Fibroblast of the conjunctiva (primary cell): ENCODE data around the gene DOP1B.
"Not testable (repeated sequence)": the region's sequence is repeated elsewhere in the genome, so short reads cannot be mapped to it uniquely, and the experiment has no call there.

Experiments
- DNase-seq: peaks from one replicate; pipeline ENCODE4 v3.0.0-alpha.2; 2010; ENCODE audit warnings: low read depth

Gene DOP1B

DNA sequence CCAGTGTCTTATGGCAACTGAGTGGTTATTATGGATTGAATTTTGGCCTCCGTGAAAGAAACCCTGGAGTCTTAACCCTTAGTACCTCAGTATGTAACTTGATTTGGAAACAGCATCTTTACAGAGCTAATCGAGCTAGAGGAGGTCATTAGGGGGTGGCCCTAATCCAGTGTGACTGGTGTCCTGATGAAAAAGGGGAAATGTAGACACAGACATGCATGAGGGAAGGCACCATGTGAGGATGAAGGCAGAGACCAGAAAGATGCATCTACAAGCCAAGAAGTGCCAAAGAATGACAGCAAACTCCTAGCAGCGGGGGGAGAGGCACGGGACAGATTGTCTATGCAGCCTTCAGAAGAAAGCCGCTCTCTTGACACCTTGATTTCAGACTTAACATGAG is 14.7 kb downstream of the DOP1B start:
- no peak for DNase-seq

GRCh38 chr21:36171741-36172331 is 15.2 kb downstream of the DOP1B start:
- no peak for DNase-seq

DNA sequence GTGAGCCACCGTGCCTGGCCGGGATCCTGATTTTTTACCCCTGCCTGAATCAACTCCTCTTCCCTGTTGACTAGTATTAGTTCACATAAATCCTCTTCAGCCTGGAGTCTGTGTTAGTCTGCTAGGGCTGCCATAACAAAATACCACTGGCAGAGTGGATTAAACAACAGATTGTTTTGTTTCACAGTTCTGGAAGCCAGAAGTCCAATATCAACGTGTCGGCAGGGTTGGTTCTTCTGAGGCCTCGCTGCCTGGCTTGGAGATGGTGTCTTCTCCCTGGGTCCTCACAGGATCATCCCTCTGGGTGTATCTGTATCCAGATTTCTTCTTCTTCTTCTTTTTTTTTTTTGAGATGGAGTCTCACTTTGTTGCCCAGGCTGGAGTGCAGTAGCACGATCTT is 18.2 kb downstream of the DOP1B start:
- DNase-seq: no peak

GRCh38 chr21:36175771-36176565 is 19.3 kb downstream of the DOP1B start:
- DNase-seq: no peak

DNA sequence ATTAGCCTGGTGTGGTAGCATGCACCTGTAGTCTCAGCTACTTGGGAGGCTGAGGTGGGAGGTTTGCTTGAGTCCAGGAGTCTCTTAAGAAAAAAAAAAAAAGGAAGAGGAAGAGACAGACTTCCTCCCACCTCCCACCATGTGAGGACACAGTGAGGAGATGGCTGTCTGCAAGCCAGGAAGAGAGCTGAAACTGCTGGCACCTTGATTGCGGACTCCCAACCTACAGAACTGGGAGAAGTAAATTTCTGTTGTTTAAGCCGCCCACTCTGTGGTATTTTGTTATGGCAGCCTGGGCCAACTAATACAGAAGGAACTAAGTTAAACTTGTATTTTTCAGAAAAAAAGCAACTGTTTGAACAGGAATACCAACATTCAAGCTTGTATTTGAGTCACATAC is 21.7 kb downstream of the DOP1B start:
- no peak for DNase-seq

- no peak for DNase-seq
Measured at GRCh38 chr21:36179145-36179544, 22.5 kb downstream of the DOP1B start.

DNA sequence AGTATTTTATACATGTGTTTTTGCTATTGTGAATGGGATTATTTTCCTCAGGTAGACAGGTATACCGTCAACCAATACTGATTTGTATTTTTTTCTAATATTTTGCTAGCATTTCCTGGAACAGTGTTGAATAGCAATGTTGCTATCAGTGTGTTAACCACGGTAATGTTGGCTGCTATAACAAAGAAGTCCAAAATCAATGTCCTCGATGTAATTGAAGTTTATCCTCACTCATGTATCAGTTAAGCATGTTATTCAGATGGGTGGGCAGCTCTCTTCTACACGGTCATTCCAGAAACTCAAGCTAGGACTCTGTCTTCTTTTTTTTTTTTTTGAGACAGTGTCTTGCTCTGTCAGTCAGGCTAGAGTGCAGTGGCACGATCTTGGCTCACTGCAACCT is 24.3 kb downstream of the DOP1B start:
- DNase-seq: no peak

DNA sequence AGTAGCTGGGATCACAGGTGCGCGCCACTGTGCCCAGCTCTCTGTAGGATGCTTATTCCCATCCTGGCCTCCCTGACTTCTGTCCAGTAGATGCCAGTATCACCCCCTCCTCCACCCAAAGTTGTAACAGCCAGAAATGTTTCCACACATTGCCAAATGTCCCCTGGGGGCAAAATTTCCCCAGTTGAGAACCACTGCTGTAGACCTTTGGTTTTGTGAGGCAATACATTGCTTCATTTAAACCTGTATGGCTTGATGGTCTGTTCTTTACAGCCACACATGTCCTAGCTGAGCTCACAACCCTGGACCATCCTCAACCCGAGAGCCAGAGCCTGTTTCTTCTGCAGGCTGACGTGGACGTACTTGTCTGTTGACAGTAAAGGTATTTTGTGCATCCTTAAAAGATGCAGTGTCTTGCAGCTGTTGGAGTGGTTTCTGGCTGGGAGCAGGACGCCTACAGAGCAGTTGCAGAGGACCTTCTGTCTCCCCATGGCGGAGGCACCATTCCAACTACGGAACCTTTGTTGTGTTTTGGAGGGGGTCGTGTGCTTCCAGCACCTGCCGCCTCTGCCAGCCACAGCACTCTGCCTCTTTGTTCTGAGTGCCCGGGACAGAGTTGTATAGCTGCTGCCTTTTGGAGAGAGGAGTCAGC is 26.6 kb downstream of the DOP1B start:
- no peak for DNase-seq

DNA sequence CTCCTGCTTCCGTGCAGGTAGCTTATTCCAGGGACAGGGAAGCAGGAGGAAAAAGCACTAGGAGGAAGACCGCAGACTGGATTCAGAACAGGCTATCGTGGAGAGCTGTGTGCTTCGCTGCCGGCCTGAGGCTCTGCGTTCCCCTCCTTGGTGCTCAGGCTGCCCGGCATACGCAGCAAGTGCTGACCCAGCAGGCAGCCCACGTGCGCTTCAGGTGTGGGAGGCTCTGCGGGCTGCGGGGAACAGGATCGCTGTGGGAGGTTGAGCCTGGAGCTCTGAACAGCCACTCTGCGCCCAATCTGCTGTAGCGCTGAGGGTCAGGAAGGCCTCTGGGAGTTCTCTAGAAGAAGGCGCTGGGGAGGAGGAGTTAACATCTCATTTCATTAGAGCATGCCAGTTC is 27.9 kb downstream of the DOP1B start:
- DNase-seq: no peak

DNA sequence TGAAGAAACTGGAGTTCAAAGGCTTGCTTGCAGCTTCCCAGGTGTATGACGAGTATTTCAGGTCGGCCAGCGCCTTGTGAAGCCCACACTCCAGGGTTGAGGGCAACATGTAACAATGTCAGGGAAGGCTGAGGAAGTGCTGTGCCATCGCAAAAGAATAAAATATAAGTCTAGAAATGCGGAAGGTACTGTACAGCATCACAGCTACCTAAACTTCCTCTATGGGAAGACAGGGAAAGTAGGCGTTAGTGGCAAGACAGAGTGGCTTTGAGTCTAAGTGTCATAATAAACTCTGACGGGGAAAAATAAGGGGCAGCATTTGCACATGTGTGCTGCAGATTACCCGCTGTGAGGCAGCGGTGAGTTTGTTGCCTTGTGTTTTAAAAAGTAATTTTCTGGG is 28.9 kb downstream of the DOP1B start:
- DNase-seq: no peak

DNA sequence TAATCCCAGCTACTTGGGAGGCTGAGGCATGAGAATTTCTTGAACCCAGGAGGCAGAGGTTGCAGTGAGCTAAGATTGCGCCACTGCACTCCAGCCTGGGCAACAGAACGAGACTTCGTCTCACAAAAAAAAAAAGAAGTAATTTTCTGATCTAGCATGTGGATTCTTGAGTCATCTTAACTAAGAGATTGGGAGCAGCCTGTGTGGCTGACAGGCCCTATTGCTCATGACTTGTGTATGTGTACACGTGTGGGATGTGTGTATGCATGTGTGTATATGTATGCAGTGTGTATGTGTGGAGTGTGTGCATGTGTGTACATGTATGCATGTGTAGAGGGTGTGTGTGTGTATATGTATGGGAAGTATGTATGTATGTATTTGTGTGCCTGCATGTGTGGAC is 29.5 kb downstream of the DOP1B start:
- DNase-seq: no peak

DNA sequence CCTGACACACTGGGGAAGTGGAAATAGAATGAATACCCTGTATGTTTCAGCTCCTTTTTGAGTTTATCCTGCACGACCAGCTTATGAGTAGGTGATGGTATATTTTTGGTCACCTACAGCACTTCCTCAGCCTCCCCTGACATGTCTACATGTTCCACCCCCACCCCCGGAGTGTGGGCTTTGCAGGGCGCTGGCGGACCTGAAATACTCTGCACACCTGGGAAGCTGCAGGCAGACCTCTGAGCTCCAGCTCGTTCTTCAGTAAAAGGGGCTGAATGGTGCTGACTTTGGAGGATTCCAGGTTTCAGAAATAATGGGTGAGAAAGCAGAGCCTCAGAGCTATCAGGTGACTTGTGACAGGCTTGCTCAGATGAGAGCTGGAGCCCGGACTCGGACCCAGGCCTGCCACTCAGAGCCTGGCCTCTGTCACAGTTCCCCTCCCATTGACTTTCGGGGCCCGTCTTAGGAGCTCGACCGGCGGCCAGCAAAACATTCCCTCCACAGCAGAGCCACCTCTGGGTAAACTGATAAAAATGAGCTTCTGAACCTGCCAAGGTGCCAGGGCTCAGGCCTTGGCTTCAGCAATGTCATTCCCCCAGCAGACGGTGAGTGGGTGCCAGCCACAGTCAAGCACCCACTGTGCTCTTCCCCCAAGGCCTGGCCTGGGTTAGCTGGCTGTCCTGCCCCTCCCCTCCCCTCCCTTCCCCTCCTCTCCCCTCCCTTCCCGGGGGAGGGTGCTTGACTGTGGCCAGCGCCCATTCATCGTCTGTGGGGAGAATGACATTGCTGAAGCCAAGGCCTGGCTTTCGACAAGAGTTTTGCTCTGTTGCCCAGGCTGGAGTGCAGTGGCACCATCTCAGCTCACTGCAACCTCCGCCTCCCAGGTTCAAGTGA is 30.1 kb downstream of the DOP1B start:
- no peak for DNase-seq

- DNase-seq: no peak
Measured at GRCh38 chr21:36188081-36188681, 31.6 kb downstream of the DOP1B start.

DNA sequence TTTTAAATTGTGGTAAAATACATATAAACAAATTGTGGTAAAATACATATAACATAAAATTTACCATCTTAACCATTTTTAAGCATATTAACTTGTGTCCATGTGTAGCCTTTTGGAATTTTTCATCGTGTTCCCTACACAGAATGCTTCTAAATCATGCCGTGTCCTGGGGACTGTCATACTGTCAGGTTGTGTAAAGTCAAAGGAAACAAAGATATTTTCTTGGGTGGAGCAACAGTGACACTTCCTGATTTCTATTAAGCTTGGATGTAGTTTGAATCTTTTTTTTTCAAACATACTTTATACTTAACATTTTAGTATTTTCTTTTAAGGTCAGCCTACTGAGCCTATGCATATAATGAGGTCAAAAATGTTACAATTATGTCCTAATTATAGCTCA is 32.3 kb downstream of the DOP1B start:
- no peak for DNase-seq

DNA sequence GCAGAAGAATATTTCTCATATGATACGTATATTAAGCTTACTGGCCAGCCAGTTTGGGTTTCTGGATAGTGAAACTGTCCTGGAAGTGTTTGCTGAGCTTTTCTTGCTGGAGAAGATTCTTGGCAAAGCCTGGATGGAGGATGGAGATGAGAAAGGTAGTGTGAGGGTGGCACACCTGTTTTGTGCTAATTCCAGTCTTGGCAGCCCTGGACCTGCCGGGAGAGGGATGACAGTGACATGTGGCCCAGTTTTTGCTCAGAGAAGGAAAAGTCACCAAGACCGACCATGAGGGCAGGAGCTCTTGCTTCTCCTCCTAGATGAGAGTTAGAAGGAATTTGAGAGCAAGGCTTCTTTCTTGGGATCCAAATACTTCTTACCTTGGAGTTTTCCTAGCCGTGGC is 34.1 kb downstream of the DOP1B start:
- DNase-seq: no peak

- no peak for DNase-seq
Measured at GRCh38 chr21:36193200-36193599, 36.6 kb downstream of the DOP1B start.

- DNase-seq: no peak
Measured at GRCh38 chr21:36194024-36194423, 37.4 kb downstream of the DOP1B start.

DNA sequence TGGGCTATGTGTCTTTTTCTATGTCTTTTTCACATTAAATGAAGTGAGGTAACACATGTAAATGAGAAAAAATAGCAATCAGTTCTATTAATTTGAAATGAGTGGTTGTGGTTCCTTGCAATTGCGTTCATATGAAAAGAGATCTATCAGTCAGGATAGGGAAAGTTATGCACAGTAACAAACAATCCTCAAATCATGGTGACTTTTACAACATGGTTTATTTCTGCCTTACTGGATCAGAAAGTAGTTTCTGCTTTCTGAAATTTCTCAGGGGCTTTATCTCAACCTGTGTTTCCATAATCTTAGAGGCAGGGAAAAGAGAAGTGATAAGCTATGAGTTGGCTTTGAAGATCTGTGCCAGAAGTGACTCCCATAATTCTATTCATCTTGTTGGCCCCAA is 39.0 kb downstream of the DOP1B start:
- no peak for DNase-seq

- no peak for DNase-seq
Measured at GRCh38 chr21:36199021-36199420, 42.4 kb downstream of the DOP1B start.

DNA sequence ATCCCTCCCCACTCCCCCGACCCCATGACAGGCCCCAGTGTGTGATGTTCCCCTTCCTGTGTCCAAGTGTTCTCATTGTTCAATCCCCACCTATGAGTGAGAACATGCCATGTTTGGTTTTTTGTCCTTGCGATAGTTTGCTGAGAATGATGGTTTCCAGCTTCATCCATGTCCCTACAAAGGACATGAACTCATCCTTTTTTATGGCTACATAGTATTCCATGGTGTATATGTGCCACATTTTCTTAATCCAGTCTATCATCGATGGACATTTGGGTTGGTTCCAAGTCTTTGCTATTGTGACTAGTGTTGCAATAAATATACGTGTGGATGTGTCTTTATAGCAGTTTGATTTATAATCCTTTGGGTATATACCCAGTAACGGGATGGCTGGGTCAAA is 43.0 kb downstream of the DOP1B start:
- DNase-seq: not testable (repeated sequence)

GRCh38 chr21:36200081-36200561 is 43.5 kb downstream of the DOP1B start:
- DNase-seq: no peak
